Activated naive CD8-positive, alpha-beta T cell treated with anti-CD3 and anti-CD28 coated beads, Interleukin-2, amount 10 ng/mL, durations not matched to agents 7 days and 5 days (primary cell): ENCODE measurements around the gene LNPK. TPM values are rescaled to one million over a fixed set of nuclear protein-coding genes. Genes with fewer than 3 reads are reported as not detected.
A peak's percentile ranks its signal among the peaks of the same experiment; 100 is the strongest.
"Not testable (repeated sequence)": the region's sequence is repeated elsewhere in the genome, so short reads cannot be mapped to it uniquely, and the experiment has no call there.

Source experiments
- ATAC-seq: fragments of 150-1000 bp; cut with Tn5 transposase; one replicate; pipeline ENCODE4 v1.10.0; 2021; ENCODE audit warnings: low read depth, moderate library complexity
- POLR2A ChIA-PET: fragments of 350-600 bp; sonication (Branson Sonifier 250); formaldehyde crosslinking; loops from one replicate; lab custom pipeline; 2021; ENCODE audit warnings: antibody characterized with exemption; lab: Charles Lee
- DNase-seq: peaks from one replicate; pipeline ENCODE4 v3.0.0; 2021
- H3K27ac Mint-ChIP-seq: one replicate; pipeline ENCODE4 v1.8.0; 2022; ENCODE audit warnings: mild to moderate bottlenecking, mixed read lengths
- H3K27me3 Mint-ChIP-seq: one replicate; pipeline ENCODE4 v1.8.0; 2022; ENCODE audit warnings: mild to moderate bottlenecking, moderate library complexity, mixed read lengths
- H3K36me3 Mint-ChIP-seq: one replicate; pipeline ENCODE4 v1.8.0; 2021; ENCODE audit warnings: mild to moderate bottlenecking, mixed read lengths
- H3K4me1 Mint-ChIP-seq: one replicate; pipeline ENCODE4 v1.8.0; 2021; ENCODE audit warnings: mixed read lengths
- H3K4me3 Mint-ChIP-seq: one replicate; pipeline ENCODE4 v1.8.0; 2022; ENCODE audit warnings: mild to moderate bottlenecking, moderate library complexity, mixed read lengths
- H3K9me3 Mint-ChIP-seq: one replicate; pipeline ENCODE4 v1.8.0; 2021; ENCODE audit warnings: mixed read lengths
- total RNA-seq, 2 experiments: library from RNA; stranded (reverse); gene quantifications; one replicate each; pipeline ENCODE4 v1.2.3, GENCODE V29; 2021

Gene LNPK
- total RNA-seq, 2 experiments from 2014 or later = 41.5 to 45.4 TPM

DNA sequence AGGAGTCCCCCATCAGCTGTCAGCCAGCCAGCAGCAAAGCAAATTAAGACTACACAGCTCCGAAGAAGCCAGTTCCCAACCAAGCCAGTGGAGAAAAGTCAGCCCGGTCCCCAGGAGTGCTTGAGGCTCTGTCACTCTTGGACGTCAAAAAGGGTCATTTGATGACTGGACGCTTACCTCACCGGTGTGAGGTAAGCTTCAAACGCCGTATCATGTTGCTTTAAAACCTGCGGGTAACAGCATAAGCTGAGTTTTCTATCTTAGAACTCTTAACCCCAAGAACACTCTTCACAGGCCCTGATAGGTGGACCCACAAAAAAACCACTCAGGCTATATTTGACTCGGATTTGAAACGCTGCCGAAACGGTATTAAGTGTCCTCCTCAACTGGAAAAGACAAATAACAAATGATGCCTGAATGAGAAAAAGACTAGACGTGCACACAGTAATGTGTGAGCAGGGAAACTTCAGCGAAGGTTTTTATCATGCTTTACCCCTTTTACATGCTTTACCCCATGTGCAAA is 682 bp upstream of the LNPK start:
- no peak for DNase-seq
- POLR2A ChIA-PET = interaction anchor here (0.6 to 1.4 kb wide), 4 partner anchors 11 to 266 kb away, joined by 3 to 4 read pairs (median 4); partner anchors contain the start of gene MTX2
- no peaks in the 10 kb centered on the region for H3K36me3 Mint-ChIP-seq

DNA sequence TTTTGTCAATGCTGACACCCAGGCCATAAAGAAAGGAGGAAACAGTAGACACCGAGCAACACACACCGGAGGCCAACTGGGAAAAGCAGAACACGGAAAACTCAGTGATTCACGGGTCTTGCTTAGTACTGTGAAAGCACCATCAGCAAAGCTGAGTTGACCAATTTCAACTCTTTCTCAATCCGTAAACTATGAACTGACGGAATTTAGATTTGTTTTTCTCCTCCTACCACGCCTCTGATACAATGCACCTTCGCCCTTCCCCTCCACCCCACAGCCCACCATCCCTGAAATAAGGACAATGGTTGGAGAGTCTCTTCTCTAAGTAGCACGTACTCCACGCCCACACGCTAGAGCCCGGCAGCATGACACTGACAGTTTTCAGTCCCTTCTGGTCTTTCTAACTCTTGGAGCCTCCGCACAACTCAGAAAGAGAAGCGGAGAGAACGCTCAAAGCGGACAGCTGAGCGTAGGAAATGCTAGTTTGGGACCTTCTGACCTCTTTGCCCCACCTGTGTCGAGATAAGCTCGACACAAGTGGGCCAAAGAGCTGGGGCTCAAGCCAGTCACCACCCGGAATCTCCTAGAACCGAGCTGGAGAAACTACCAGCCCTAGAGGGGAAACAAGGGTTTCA is 669 bp downstream of the LNPK start:
- peak overlapping the region; percentile 94 for H3K27ac Mint-ChIP-seq
- H3K36me3 Mint-ChIP-seq = peaks cover 1% of the 10 kb centered on the region
- POLR2A ChIA-PET = interaction anchor here (0.9 to 1.4 kb wide), 3 partner anchors 21 to 63 kb away, joined by 3 to 4 read pairs (median 3); no protein-coding TSS in a partner anchor
- peak overlapping the region; percentile 99 for H3K4me3 Mint-ChIP-seq
- peaks cover 21% of the 10 kb centered on the region for H3K4me1 Mint-ChIP-seq
- H3K27me3 Mint-ChIP-seq = peaks cover 12% of the 10 kb centered on the region
- ATAC-seq = peak; percentile 32
- no peaks in the 10 kb centered on the region for H3K9me3 Mint-ChIP-seq
- DNase-seq = no peak

More for the DNA sequence above, 682 bp upstream of the LNPK start:
- Mint-ChIP-seq H3K27me3 (peaks cover 12% of the 10 kb centered on the region), H3K4me1 (peaks cover 21% of the 10 kb centered on the region), H3K9me3 (no peaks in the 10 kb centered on the region), H3K4me3 (peak overlapping the region; percentile 99), H3K27ac (peak overlapping the region; percentile 94)
- ATAC-seq = no peak

DNA sequence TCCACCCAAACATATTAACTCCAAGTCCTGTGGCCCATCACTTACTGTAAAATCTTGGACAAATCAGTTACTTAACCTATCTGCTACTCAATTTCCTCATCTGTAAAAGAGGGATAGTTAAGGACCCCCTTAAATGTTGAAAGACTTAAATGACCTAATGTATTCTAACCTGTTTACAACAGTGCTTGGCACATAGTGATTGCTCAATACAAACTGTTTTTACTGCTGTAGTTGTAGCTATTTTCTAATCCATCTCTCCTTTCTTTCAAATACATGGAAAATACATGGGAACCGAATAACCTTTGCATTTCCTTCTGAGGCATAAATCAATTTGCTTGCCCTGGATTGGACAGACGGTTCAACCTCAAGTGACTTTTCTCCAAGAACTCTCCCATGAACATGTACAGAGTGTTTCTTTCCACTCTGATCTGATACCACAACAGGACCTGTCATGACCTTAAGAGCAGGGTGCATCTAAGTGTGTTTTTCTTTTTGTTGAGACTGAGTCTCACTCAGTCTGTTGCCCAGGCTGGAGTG is 2.7 kb downstream of the LNPK start:
- ATAC-seq (no peak), DNase-seq (no peak)
- H3K4me3 Mint-ChIP-seq = no peak overlapping the region
- no peak overlapping the region for H3K27ac Mint-ChIP-seq
- H3K36me3 Mint-ChIP-seq = peaks cover 1% of the 10 kb centered on the region
- POLR2A ChIA-PET = no interaction called here
- H3K27me3 Mint-ChIP-seq = peaks cover 5% of the 10 kb centered on the region
- H3K9me3 Mint-ChIP-seq = no peaks in the 10 kb centered on the region
- peaks cover 21% of the 10 kb centered on the region for H3K4me1 Mint-ChIP-seq

DNA sequence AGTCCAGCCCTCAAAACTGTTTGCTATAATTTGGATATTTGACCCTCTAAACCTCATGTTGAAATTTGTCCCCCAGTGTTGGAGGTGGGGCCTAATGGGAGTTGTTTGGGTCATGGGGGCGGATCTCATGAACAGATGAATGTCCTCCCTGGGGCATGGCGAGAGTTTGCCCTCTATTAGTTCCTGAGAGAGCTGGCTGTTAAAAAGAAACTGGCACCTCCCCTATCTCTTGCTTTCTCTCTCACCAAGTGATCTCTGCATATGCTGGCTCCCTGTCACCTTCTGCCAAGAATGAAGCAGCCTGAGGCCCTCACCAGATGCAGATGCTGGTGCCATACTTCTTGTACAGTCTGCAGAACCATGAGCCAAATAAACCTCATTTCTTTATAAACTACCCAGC is 12.0 kb downstream of the LNPK start:
- Mint-ChIP-seq H3K4me1 (no peaks in the 10 kb centered on the region), H3K27ac (no peak overlapping the region), H3K27me3 (no peaks in the 10 kb centered on the region), H3K9me3 (no peaks in the 10 kb centered on the region), H3K36me3 (peaks cover 29% of the 10 kb centered on the region), H3K4me3 (no peak overlapping the region)
- ATAC-seq (no peak), DNase-seq (no peak)
- POLR2A ChIA-PET = no interaction called here

DNA sequence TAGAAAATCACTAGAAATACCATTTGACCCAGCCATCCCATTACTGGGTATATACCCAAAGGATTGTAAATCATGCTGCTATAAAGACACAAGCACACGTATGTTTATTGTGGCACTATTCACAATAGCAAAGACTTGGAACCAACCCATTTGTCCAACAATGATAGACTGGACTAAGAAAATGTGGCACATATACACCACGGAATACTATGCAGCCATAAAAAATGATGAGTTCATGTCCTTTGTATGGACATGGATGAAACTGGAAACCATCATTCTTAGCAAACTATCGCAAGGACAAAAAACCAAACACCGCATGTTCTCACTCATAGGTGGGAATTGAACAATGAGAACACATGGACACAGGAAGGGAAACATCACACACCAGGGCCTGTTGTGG is 14.9 kb downstream of the LNPK start:
- H3K9me3 Mint-ChIP-seq, H3K4me3 Mint-ChIP-seq, H3K27ac Mint-ChIP-seq, H3K27me3 Mint-ChIP-seq, POLR2A ChIA-PET, DNase-seq, ATAC-seq, H3K4me1 Mint-ChIP-seq: not testable (repeated sequence)
- H3K36me3 Mint-ChIP-seq = peaks cover 41% of the 10 kb centered on the region

DNA sequence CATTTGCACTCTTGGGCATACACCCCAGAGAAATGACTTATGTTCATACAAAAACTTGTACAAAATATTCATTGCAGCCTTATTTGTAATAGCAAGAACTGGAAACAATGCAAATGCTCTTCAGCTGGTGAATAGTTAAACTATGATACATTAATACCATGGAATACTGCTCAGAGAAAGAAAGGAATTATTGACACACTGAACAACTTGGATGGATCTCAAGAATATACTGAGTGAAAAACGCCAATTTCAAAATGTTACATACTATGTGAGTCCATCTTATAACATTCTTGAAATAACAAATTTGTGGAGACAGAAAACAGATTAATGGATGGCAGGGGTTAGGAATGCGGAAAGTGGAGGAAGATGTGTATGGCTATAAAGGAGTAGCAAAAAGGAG is 17.2 kb downstream of the LNPK start:
- no peaks in the 10 kb centered on the region for H3K9me3 Mint-ChIP-seq
- DNase-seq (no peak), ATAC-seq (no peak)
- H3K27me3 Mint-ChIP-seq = no peaks in the 10 kb centered on the region
- peaks cover 36% of the 10 kb centered on the region for H3K36me3 Mint-ChIP-seq
- no peaks in the 10 kb centered on the region for H3K4me1 Mint-ChIP-seq
- no peak overlapping the region for H3K27ac Mint-ChIP-seq
- no peak overlapping the region for H3K4me3 Mint-ChIP-seq
- POLR2A ChIA-PET = interaction anchor here (0.6 kb wide), 1 partner anchor 30 kb away, joined by 3 read pairs; no protein-coding TSS in a partner anchor

DNA sequence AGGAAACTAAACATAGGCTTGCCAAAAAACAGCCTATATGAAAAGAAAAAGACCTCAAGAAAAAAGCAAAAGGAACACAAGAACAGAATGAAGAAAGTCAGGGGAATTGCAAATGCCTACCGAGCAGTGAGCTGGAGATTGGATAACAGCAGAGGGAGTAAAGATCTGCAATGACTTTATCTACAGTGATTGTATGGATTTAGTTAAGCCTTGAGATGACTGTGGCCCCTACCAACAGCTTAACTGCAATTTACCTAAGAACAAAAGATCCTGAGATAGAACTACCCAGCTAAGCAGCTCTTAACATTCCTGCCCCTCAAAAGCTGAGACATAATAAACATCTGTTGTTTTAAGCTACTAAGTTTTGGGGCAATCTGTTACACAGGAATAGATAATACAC is 20.5 kb downstream of the LNPK start:
- no peak for ATAC-seq
- no peak for DNase-seq
- no peak overlapping the region for H3K4me3 Mint-ChIP-seq
- no peaks in the 10 kb centered on the region for H3K9me3 Mint-ChIP-seq
- peaks cover 36% of the 10 kb centered on the region for H3K36me3 Mint-ChIP-seq
- no peak overlapping the region for H3K27ac Mint-ChIP-seq
- no peaks in the 10 kb centered on the region for H3K4me1 Mint-ChIP-seq
- H3K27me3 Mint-ChIP-seq = no peaks in the 10 kb centered on the region
- POLR2A ChIA-PET = no interaction called here

DNA sequence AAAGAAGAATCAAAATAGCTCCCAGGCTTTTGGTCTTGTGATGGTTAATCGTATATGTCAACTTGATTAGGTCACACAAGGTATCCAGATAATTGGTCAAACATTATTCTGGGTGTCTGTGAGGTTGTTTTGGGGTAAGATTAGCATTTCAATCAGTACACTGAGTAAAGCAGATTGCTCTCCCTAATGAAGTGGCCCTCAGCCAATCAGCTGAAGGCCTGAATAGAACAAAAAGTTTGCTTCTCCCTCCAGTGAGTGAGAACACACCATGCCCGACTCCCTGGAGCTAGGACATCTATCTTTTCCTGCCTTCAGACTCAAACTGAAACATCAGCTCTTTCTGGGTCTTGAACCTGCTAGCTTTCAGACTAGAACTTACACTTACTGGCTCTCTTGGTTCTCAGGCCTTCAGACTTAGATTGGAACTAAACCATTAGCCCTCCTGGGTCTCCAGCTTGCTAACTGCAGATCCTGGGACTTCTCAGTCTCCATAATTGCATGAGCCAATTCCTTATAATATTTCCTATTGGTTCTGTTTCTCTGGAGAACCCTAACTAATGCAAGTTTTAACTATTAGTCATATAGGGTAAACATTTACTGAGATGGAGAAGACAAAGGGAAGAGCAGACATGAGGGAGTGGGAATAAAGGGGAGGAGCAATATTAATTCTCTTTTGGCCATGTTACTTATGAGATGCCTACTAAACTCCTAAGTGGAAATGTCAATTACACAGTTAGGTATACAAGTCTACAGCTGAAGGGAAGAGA is 25.5 kb downstream of the LNPK start:
- Mint-ChIP-seq H3K4me3 (no peak overlapping the region), H3K36me3 (peaks cover 45% of the 10 kb centered on the region), H3K27me3 (no peaks in the 10 kb centered on the region), H3K27ac (no peak overlapping the region), H3K9me3 (no peaks in the 10 kb centered on the region), H3K4me1 (no peaks in the 10 kb centered on the region)
- DNase-seq (no peak), ATAC-seq (no peak)
- POLR2A ChIA-PET = no interaction called here

DNA sequence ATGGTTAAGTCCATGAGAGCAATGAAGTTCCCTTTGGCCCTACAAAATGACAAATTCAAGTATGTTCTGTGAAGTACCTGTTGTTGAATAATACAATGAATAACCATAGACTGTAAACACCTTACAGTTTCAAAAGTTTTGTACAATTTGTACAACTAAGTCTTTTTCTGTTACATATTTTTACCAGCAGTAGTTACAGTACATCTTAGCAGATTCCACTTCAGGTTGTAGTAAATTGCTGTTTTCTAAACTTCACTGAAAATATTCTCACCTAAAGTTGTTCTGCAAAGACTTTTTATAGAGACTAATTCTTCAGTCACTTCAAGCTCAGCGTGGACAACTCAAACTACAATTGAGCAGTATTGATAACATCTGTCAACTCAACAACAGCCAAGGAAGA is 28.7 kb downstream of the LNPK start:
- Mint-ChIP-seq H3K36me3 (peaks cover 45% of the 10 kb centered on the region), H3K9me3 (no peaks in the 10 kb centered on the region), H3K27me3 (no peaks in the 10 kb centered on the region), H3K27ac (no peak overlapping the region), H3K4me1 (no peaks in the 10 kb centered on the region), H3K4me3 (no peak overlapping the region)
- DNase-seq (no peak), ATAC-seq (no peak)
- POLR2A ChIA-PET = no interaction called here

DNA sequence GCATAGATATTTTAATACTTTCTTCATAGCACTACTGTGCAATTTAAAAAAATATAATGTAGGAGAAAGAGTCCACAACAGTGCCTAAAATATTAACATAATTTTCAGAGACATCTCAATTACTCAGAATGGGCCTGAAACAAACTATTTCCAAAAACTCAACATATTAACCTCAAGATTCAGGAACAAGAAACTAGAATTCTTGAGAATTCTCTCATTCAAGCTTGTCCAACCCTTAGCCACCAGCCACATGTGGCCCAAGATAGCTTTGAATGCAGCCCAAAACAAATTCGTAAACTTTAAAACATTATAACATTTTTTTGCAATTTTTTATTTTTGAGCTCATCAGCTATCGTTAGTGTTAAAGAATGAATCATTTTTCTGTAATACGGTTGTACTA is 35.2 kb downstream of the LNPK start:
- H3K4me1 Mint-ChIP-seq = no peaks in the 10 kb centered on the region
- no peak overlapping the region for H3K27ac Mint-ChIP-seq
- no peak overlapping the region for H3K4me3 Mint-ChIP-seq
- H3K36me3 Mint-ChIP-seq = peaks cover 30% of the 10 kb centered on the region
- no peaks in the 10 kb centered on the region for H3K27me3 Mint-ChIP-seq
- POLR2A ChIA-PET = no interaction called here
- DNase-seq (no peak), ATAC-seq (no peak)
- H3K9me3 Mint-ChIP-seq = peaks cover under 1% of the 10 kb centered on the region

DNA sequence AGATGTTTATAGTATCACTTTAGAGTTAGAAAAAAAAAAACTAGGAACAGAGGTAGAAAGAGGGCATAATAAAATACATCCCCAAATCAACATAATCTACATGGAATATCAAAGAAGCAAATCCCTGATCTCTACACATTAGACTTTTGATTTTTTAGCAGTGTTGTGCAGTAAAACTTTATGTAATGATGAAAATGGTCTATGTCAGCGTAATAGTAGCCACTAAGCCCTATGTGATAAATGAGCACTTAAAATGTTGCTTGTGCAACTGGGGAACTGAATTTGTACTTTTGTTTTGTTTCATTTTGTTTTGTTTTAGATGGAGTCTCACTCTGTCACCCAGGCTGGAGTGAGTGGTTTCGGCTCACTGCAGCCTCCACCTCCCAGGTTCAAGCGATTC is 36.3 kb downstream of the LNPK start:
- Mint-ChIP-seq H3K27ac (no peak overlapping the region), H3K4me1 (no peaks in the 10 kb centered on the region), H3K9me3 (peaks cover 3% of the 10 kb centered on the region), H3K27me3 (no peaks in the 10 kb centered on the region), H3K4me3 (no peak overlapping the region), H3K36me3 (peaks cover 40% of the 10 kb centered on the region)
- DNase-seq = no peak
- POLR2A ChIA-PET = no interaction called here
- ATAC-seq = no peak

DNA sequence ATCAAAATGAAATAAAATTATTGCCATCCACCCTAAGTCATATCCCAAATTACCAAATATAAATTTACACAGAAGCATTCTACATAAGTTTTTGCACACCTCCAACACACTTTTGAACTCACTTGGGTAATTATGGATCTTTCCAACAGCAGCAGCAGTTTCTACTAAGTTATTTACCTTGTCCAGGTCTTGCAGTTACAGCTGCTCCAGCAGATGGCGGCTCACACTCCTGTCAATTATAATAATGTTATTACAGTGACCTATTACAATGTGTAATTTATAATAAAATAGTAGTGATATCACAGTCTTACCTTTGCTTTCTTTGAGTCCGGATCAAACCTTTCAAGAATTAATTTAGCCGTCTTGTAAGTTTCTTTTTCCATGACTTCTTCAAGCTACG is 37.9 kb downstream of the LNPK start:
- Mint-ChIP-seq H3K36me3 (peaks cover 46% of the 10 kb centered on the region), H3K9me3 (peaks cover 3% of the 10 kb centered on the region), H3K27me3 (no peaks in the 10 kb centered on the region), H3K27ac (no peak overlapping the region), H3K4me3 (no peak overlapping the region), H3K4me1 (no peaks in the 10 kb centered on the region)
- POLR2A ChIA-PET = no interaction called here
- ATAC-seq = no peak
- no peak for DNase-seq

DNA sequence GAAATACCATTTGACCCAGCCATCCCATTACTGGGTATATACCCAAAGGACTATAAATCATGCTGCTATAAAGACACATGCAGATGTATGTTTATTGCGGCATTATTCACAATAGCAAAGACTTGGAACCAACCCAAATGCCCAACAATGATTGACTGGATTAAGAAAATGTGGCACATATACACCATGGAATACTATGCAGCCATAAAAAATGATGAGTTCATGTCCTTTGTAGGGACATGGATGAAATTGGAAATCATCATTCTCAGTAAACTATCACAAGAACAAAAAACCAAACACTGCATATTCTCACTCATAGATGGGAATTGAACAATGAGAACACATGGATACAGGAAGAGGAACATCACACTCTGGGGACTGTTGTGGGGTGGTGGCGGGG is 38.9 kb downstream of the LNPK start:
- H3K4me3 Mint-ChIP-seq, H3K4me1 Mint-ChIP-seq, DNase-seq, H3K9me3 Mint-ChIP-seq, ATAC-seq, POLR2A ChIA-PET, H3K27ac Mint-ChIP-seq, H3K27me3 Mint-ChIP-seq: not testable (repeated sequence)
- peaks cover 52% of the 10 kb centered on the region for H3K36me3 Mint-ChIP-seq
